Smooth muscle cell of the pulmonary artery (primary cell): Measurements from ENCODE around the gene CHD8. TPM values are rescaled to one million over a fixed set of nuclear protein-coding genes. Genes with fewer than 3 reads are reported as not detected.

Source experiments
- total RNA-seq: library from RNA; depleted of rRNA; stranded (reverse); fragments of >200 nt; gene quantifications from 2 replicates; pipeline ENCODE4 v1.2.3, GENCODE V29; 2014

The CHD8 gene
- total RNA-seq, result 62.2 and 69.1 TPM in 2 replicates

DNA sequence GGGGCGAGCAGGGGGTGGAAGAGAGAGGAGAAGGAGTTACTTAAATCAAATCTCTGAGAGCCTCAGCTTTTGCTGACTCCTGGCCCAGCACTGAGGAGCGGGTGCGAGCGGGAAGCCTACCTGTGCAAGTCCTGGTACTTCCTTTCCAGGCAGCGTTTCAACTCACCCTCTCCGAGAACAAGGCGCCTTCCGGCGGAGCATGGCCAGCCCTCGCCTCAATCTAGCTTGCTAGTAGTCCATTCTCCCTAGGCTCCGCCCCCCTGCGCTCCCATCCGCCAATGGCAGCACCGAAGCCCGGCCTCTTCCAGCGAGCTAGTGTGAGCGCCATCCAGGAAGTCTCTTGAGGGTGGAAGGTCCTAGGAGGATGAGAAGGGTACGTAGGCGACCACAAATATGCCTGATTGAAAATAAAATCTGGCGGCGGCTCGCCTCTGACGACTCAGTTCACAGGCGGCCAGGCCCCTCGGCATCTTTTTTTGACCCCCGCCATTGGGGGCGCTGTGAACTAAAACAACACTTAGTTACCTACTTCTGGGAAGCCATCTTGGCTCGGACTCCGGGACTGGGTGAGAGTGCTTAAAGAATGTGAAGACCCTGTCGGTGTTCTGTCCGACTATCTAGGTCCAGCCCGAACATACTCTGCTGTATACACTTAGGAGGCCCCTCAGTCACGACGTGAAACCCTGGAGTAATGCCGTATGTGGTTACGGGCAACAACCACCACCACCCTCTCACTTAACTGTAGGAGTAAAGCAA, at the start of gene CHD8:
TSS of gene CHD8 (minus strand) at position 212 of the 756 bp plus-strand sequence. CDS start 24,480 bp downstream, outside the sequence.

GRCh38 chr14:21476925-21477681, 21.2 kb upstream of the CHD8 start, which contains the start of the genes RAB2B and TOX4:
TSS of gene RAB2B (minus strand) at chr14:21476959. CDS start at chr14:21476872, 87 bp downstream.
TSS of gene TOX4 (plus strand) at chr14:21477195. CDS start at chr14:21477279, 84 bp downstream.

DNA sequence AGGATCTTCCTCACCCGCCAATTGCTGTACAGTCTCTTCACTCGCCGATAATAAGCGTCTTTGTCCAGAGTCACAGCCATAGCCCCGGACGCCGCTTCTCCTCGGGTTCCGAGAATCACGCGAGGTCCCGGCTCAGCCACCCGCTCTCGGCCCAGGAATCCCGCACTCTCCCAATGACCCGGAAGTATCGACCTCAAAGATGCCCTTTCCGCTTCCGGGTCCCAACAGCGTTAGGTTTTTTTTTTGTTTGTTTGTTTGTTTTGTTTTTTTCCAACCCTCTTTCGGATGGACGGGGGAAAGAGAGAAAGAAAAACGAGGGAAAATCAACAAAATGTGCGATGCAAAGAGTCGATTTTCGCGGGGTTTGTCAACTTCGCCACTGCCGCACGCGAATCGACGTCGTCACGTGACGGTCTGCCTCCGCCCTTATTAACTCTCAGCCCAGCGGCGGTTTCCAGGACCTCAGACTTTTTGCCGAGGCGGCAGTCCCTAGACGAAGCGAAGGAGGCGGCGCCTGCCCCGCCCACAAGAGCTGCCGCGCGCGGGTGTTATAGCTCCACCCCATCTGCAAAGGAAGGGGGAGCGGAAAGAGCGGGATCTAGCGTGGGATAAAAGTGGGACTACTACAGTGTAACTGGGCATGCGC, 72.0 kb downstream of the CHD8 start, which contains the start of gene SUPT16H:
TSS of gene SUPT16H (minus strand) at position 172 of the 646 bp plus-strand sequence. CDS start at position 80, 92 bp downstream.

Other genes starting within 250 kb of the CHD8 start
- gene HNRNPC, start 186.7 kb downstream of the CHD8 start, total RNA-seq, result 493 and 531 TPM in 2 replicates
- not detected in 2 replicates for gene RPGRIP1, start 176.0 kb downstream of the CHD8 start, total RNA-seq
- 65.9 and 68.3 TPM in 2 replicates for gene SUPT16H, start 72.1 kb downstream of the CHD8 start, total RNA-seq
- 39.1 and 40.9 TPM in 2 replicates for gene RAB2B, start 20.8 kb upstream of the CHD8 start, total RNA-seq
- gene TOX4, start 21.1 kb upstream of the CHD8 start, total RNA-seq, result 48.3 and 50.6 TPM in 2 replicates
- 43.2 and 44.6 TPM in 2 replicates for gene METTL3, start 55.2 kb upstream of the CHD8 start, total RNA-seq
- gene SALL2, start 70.2 kb upstream of the CHD8 start, total RNA-seq, result 5.0 and 6.0 TPM in 2 replicates
- gene OR10G3, start 124.0 kb upstream of the CHD8 start, total RNA-seq, result not detected in 2 replicates
- gene OR10G2, start 178.8 kb upstream of the CHD8 start, total RNA-seq, result not detected in 2 replicates
- not detected in 2 replicates for gene OR4E2, start 197.7 kb upstream of the CHD8 start, total RNA-seq
- gene OR4E1, start 217.7 kb upstream of the CHD8 start, total RNA-seq, result not detected in 2 replicates